AG09309 (cell line): ENCODE measurements around the gene TCEAL7.
"Not testable (repeated sequence)": the region's sequence is repeated elsewhere in the genome, so short reads cannot be mapped to it uniquely, and the experiment has no call there.

Experiments
- DNase-seq: peaks from one replicate; pipeline ENCODE4 v3.0.0-alpha.2; 2010; ENCODE audit warnings: low read depth
- H3K4me3 ChIP-seq: 2 replicates; pipeline ENCODE4 v1.5.1; 2011; ENCODE audit warnings: mild to moderate bottlenecking, low read depth, low read length, moderate library complexity; ENCODE audit not compliant: control insufficient read depth
- CTCF ChIP-seq: IDR thresholded peaks from 2 replicates; pipeline ENCODE4 v1.5.1; 2011; ENCODE audit warnings: mild to moderate bottlenecking, low read depth, low read length, inconsistent platforms; ENCODE audit not compliant: insufficient read depth, control insufficient read depth; ENCODE audit errors: missing control alignments

Gene TCEAL7

GRCh38 chrX:103356858-103357257, 26.8 kb downstream of the TCEAL7 start:
- peak overlapping the region; percentile 89 for H3K4me3 ChIP-seq
- no peak for DNase-seq
- no peak for TF ChIP-seq CTCF

GRCh38 chrX:103357871-103358270, 27.8 kb downstream of the TCEAL7 start:
- H3K4me3 ChIP-seq: no peak overlapping the region
- no peak for TF ChIP-seq CTCF
- DNase-seq: no peak

GRCh38 chrX:103359605-103360004, 29.6 kb downstream of the TCEAL7 start:
- H3K4me3 ChIP-seq, DNase-seq: not testable (repeated sequence)

- no peak for DNase-seq
- no peak for TF ChIP-seq CTCF
- no peak overlapping the region for H3K4me3 ChIP-seq
Observed at GRCh38 chrX:103360092-103360491, 30.1 kb downstream of the TCEAL7 start.

GRCh38 chrX:103360916-103361315, 30.9 kb downstream of the TCEAL7 start:
- H3K4me3 ChIP-seq: no peak overlapping the region
- DNase-seq: no peak
- TF ChIP-seq CTCF: no peak

GRCh38 chrX:103361798-103362197, 31.8 kb downstream of the TCEAL7 start:
- TF ChIP-seq CTCF: no peak
- no peak overlapping the region for H3K4me3 ChIP-seq
- DNase-seq: no peak

- no peak for TF ChIP-seq CTCF
- no peak overlapping the region for H3K4me3 ChIP-seq
- no peak for DNase-seq
Observed at GRCh38 chrX:103362474-103362873, 32.4 kb downstream of the TCEAL7 start.
